HepG2 (cell line): Measurements from ENCODE around the gene INAFM1. TPM values are rescaled to one million over a fixed set of nuclear protein-coding genes. Genes with fewer than 3 reads are reported as not detected.
A peak's percentile ranks its signal among the peaks of the same experiment; 100 is the strongest.

ENCODE experiments used
- E2F5 ChIP-seq: sonication (generic); formaldehyde crosslinking; conservative IDR thresholded peaks from 2 replicates; pipeline ENCODE4 v1.4.0; 2020; ENCODE audit warnings: missing genetic modification reagents
- FIP1L1 ChIP-seq: fragments of 200-400 bp; formaldehyde crosslinking; IDR thresholded peaks from 2 replicates; pipeline ENCODE4 v1.6.1; 2018; ENCODE audit warnings: low read depth, mild to moderate bottlenecking, low read length, moderate library complexity, borderline replicate concordance; ENCODE audit not compliant: insufficient read depth
- MIER2 ChIP-seq: IDR thresholded peaks from 2 replicates; pipeline ENCODE4 v1.6.1; 2016; ENCODE audit warnings: missing biosample characterization, missing genetic modification reagents
- NFRKB ChIP-seq: fragments of 450-650 bp; IDR thresholded peaks from 2 replicates; pipeline ENCODE4 v1.6.1; 2017
- RAD21 ChIP-seq: fragments of 450-650 bp; formaldehyde crosslinking; IDR thresholded peaks from 2 replicates; pipeline ENCODE4 v1.5.0; 2020; ENCODE audit warnings: mild to moderate bottlenecking
- SNAPC2 ChIP-seq: sonication (generic); formaldehyde crosslinking; IDR thresholded peaks from 2 replicates; pipeline ENCODE4 v1.8.1; 2022; ENCODE audit warnings: mild to moderate bottlenecking, missing genetic modification reagents
- TAF1 ChIP-seq: sonication (generic); formaldehyde crosslinking; IDR thresholded peaks from 2 replicates; pipeline ENCODE4 v1.4.0; 2020; ENCODE audit warnings: missing genetic modification reagents
- TCF12 ChIP-seq, 2 experiments: fragments of 450-650 bp in 1 of 2; sonication (generic) in 1 of 2; formaldehyde crosslinking in 1 of 2; IDR thresholded peaks; 2 replicates each; pipeline versions ENCODE4 v1.6.1 to v1.8.0; 2017 to 2022; ENCODE audit warnings: antibody characterized with exemption in 1 of 2, mild to moderate bottlenecking in 1 of 2, missing genetic modification reagents in 1 of 2, moderate library complexity in 1 of 2
- ZNF10 ChIP-seq: sonication (generic); formaldehyde crosslinking; IDR thresholded peaks from 2 replicates; pipeline ENCODE4 v1.4.0; 2020; ENCODE audit warnings: mild to moderate bottlenecking, low read depth, missing genetic modification reagents, borderline replicate concordance
- ZNF224 ChIP-seq: sonication (generic); formaldehyde crosslinking; IDR thresholded peaks from 2 replicates; pipeline ENCODE4 v1.5.0; 2020; ENCODE audit warnings: mild to moderate bottlenecking, missing genetic modification reagents
- ZNF24 ChIP-seq: fragments of 450-650 bp; IDR thresholded peaks from 2 replicates; pipeline ENCODE4 v1.6.1; 2017; ENCODE audit warnings: antibody characterized with exemption, mild to moderate bottlenecking
- ZNF3 ChIP-seq: IDR thresholded peaks from 2 replicates; pipeline ENCODE4 v1.7.0; 2017; ENCODE audit warnings: inconsistent platforms
- ZNF318 ChIP-seq: sonication (generic); formaldehyde crosslinking; IDR thresholded peaks from 2 replicates; pipeline ENCODE4 v1.4.0; 2020; ENCODE audit warnings: mild to moderate bottlenecking, missing genetic modification reagents
- ZNF577 ChIP-seq: sonication (generic); formaldehyde crosslinking; IDR thresholded peaks from 2 replicates; pipeline ENCODE4 v1.4.0; 2020; ENCODE audit warnings: mild to moderate bottlenecking, low read depth, missing genetic modification reagents, borderline replicate concordance
- ZNF616 ChIP-seq: sonication (generic); formaldehyde crosslinking; IDR thresholded peaks from 2 replicates; pipeline ENCODE4 v1.5.0; 2020; ENCODE audit warnings: low read depth, mild to moderate bottlenecking, missing genetic modification reagents
- ZNF619 ChIP-seq: sonication (generic); formaldehyde crosslinking; IDR thresholded peaks from 2 replicates; pipeline ENCODE4 v1.4.0; 2020; ENCODE audit warnings: mild to moderate bottlenecking, missing genetic modification reagents
- ZNF639 ChIP-seq: conservative IDR thresholded peaks from 2 replicates; pipeline ENCODE4 v1.6.1; 2018; ENCODE audit warnings: missing genetic modification reagents
- polyA plus RNA-seq, 8 experiments: library from polyadenylated mRNA; depleted of rRNA in 3 of 8; stranded (reverse) in 7 of 8; unstranded in 1 of 8; fragments of >200 nt; fragmentation: Illumina TruSeq in 4 of 8; extraction: Trizol in 4 of 8; gene quantifications; 2 replicates each; pipeline versions ENCODE4 v1.2.1 to v1.2.3, GENCODE V29; 2011 to 2016; ENCODE audit warnings: low read depth in 4 of 8, missing spikeins in 1 of 8, mixed read lengths in 1 of 8; ENCODE audit not compliant: insufficient read depth in 1 of 8
- total RNA-seq, 5 experiments: library from RNA; depleted of rRNA; stranded (reverse); fragments of >200 nt; fragmentation: Illumina TruSeq; extraction: Trizol; gene quantifications; 2 replicates each; pipeline ENCODE4 v1.2.3, GENCODE V29; 2016; ENCODE audit warnings: low read depth in 1 of 5
- TF ChIP-seq, protein P1 (sequence below): IDR thresholded peaks from 2 replicates; pipeline ENCODE4 v1.6.1; 2016; ENCODE audit warnings: missing compliant biosample characterization, missing genetic modification reagents, borderline replicate concordance

The INAFM1 gene
- total and polyA plus RNA-seq, 2 of the 13 experiments (the other 11 are each of a cell fraction or from before 2014, with no cell fraction given) = 0.88 to 1.9 TPM

GRCh38 chr19:47305309-47305751 is 30.6 kb downstream of the INAFM1 start (continued):
- TF ChIP-seq ZNF318 (CRISPR knock-in tag) = no peak
- TF ChIP-seq E2F5 (CRISPR knock-in tag) = no peak
- no peak for TF ChIP-seq ZNF10 (CRISPR knock-in tag)
- TF ChIP-seq ZNF577 = no peak
- no peak for TF ChIP-seq ZNF616 (CRISPR knock-in tag)
- peak; percentile 35; the same call in 1 of the 2 replicates for TF ChIP-seq RAD21 (CRISPR knock-in tag)
- TF ChIP-seq ZNF639 (CRISPR knock-in tag) = no peak
- no peak for TF ChIP-seq ZNF619 (CRISPR knock-in tag)
- TF ChIP-seq, protein P1, sequence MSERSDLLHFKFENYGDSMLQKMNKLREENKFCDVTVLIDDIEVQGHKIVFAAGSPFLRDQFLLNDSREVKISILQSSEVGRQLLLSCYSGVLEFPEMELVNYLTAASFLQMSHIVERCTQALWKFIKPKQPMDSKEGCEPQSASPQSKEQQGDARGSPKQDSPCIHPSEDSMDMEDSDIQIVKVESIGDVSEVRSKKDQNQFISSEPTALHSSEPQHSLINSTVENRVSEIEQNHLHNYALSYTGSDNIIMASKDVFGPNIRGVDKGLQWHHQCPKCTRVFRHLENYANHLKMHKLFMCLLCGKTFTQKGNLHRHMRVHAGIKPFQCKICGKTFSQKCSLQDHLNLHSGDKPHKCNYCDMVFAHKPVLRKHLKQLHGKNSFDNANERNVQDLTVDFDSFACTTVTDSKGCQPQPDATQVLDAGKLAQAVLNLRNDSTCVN = 0 out of 2 replicates have a peak, but pooled peaks have one; percentile 36
- TF ChIP-seq FIP1L1 = no peak
- peak; percentile 24; the same call in 1 of the 2 replicates for TF ChIP-seq ZNF24
- TF ChIP-seq ZNF224 (CRISPR knock-in tag) = no peak
- TF ChIP-seq SNAPC2 (CRISPR knock-in tag) = no peak
- TF ChIP-seq TAF1 = no peak
- TF ChIP-seq NFRKB = no peak
- TF ChIP-seq TCF12 (IDR thresholded peaks at IDR 0.05) = no peak
- no peak for TF ChIP-seq TCF12 (CRISPR knock-in tag; IDR thresholded peaks at IDR 0.05)
- TF ChIP-seq MIER2 (CRISPR knock-in tag) = 0 out of 2 replicates have a peak, but pooled peaks have one; percentile 36
- no peak for TF ChIP-seq ZNF3 (CRISPR knock-in tag)
